OCI-LY7 (cell line): ENCODE results near the gene UBE2J2. TPM values are rescaled to one million over a fixed set of nuclear protein-coding genes. Genes with fewer than 3 reads are reported as not detected.

Experiments
- BruUV-seq: library from RNA; stranded (reverse); fragments of 400-500 nt; replicated peaks from 2 replicates; lab custom pipeline; 2021; lab: Mats Ljungman, UMichigan
- CTCF ChIA-PET: fragments of 300-600 bp; sonication (Branson Sonifier 250); formaldehyde crosslinking; loops from one replicate; lab custom pipeline; 2022; ENCODE audit warnings: antibody characterized with exemption; ENCODE audit not compliant: unreplicated experiment; lab: Charles Lee
- POLR2A ChIA-PET: fragments of 300-600 bp; sonication (Branson Sonifier 250); formaldehyde crosslinking; loops from one replicate; lab custom pipeline; 2022; ENCODE audit warnings: antibody characterized with exemption; lab: Charles Lee
- DNase-seq: peaks from one replicate; pipeline ENCODE4 v3.0.0-alpha.2; 2015; ENCODE audit warnings: low spot score
- H2AFZ ChIP-seq: fragments of 200-600 bp; sonication (generic), shearing (Covaris generic); 2 replicates; pipeline ENCODE4 v1.6.1; 2014; ENCODE audit warnings: mild to moderate bottlenecking, antibody characterized with exemption, low read length, moderate library complexity
- H3K27ac ChIP-seq: fragments of 200-600 bp; sonication (generic); 2 replicates; pipeline ENCODE4 v1.5.1; 2014; ENCODE audit warnings: mixed run types, low read depth, mild to moderate bottlenecking, moderate library complexity, low read length, inconsistent platforms; ENCODE audit not compliant: poor library complexity, severe bottlenecking
- H3K36me3 ChIP-seq: fragments of 200-600 bp; sonication (generic); 2 replicates; pipeline ENCODE4 v1.6.1; 2014; ENCODE audit warnings: mild to moderate bottlenecking, antibody characterized with exemption, low read length, moderate library complexity, mixed read lengths; ENCODE audit not compliant: insufficient read depth
- H3K4me1 ChIP-seq: fragments of 200-600 bp; sonication (generic); 2 replicates; pipeline ENCODE4 v1.5.1; 2014; ENCODE audit warnings: mild to moderate bottlenecking, low read length; ENCODE audit not compliant: insufficient read depth, poor library complexity, severe bottlenecking
- H3K4me2 ChIP-seq: fragments of 200-600 bp; sonication (generic); 2 replicates; pipeline ENCODE4 v1.6.1; 2014; ENCODE audit warnings: mild to moderate bottlenecking, low read length
- H3K4me3 ChIP-seq: fragments of 200-600 bp; sonication (generic); 2 replicates; pipeline ENCODE4 v1.5.1; 2014; ENCODE audit warnings: mild to moderate bottlenecking, low read depth, low read length; ENCODE audit not compliant: poor library complexity, severe bottlenecking
- H3K79me2 ChIP-seq: fragments of 200-600 bp; sonication (generic); 2 replicates; pipeline ENCODE4 v1.6.1; 2016; ENCODE audit warnings: low read depth, mild to moderate bottlenecking, low read length, moderate library complexity, mixed read lengths; ENCODE audit not compliant: insufficient read depth
- H3K9me2 ChIP-seq: fragments of 200-600 bp; sonication (generic); 2 replicates; pipeline ENCODE4 v1.6.1; 2016; ENCODE audit warnings: mild to moderate bottlenecking, low read length, mixed read lengths; ENCODE audit not compliant: insufficient read depth
- H3K9me3 ChIP-seq: fragments of 200-600 bp; sonication (generic); 2 replicates; pipeline ENCODE4 v1.6.1; 2014; ENCODE audit warnings: mild to moderate bottlenecking, mixed run types, low read length, mixed read lengths
- H4K20me1 ChIP-seq: fragments of 200-600 bp; sonication (generic); 2 replicates; pipeline ENCODE4 v1.6.1; 2014; ENCODE audit warnings: mild to moderate bottlenecking, antibody characterized with exemption, low read length, moderate library complexity, mixed read lengths; ENCODE audit not compliant: insufficient read depth
- CTCF ChIP-seq: fragments of 200-600 bp; sonication (generic); conservative IDR thresholded peaks from 2 replicates; pipeline ENCODE4 v1.5.1; 2014; ENCODE audit warnings: mild to moderate bottlenecking, antibody characterized with exemption, low read length, moderate library complexity, mixed read lengths
- EZH2phosphoT487 ChIP-seq: fragments of 200-600 bp; sonication (generic); IDR thresholded peaks from 2 replicates; pipeline ENCODE4 v1.6.1; 2018; ENCODE audit warnings: low read depth, borderline replicate concordance, mild to moderate bottlenecking, mixed run types, antibody characterized with exemption, low read length, moderate library complexity, mixed read lengths
- intact Hi-C: fragments of 100-400 bp; cut with micrococcal nuclease; formaldehyde crosslinking; loops from one replicate; pipeline ENCODE4 v1.10.0; 2022; ENCODE audit not compliant: unreplicated experiment
- total RNA-seq, 2 experiments: library from RNA; depleted of rRNA in 1 of 2; stranded (reverse); fragments of >200 nt in 1 of 2; shearing (Covaris generic) in 1 of 2; gene quantifications; 2 replicates each; pipeline ENCODE4 v1.2.3, GENCODE V29; 2014 to 2022

The UBE2J2 gene
- total RNA-seq, 2 experiments from 2014 or later, result 69.2 to 88.7 TPM

GRCh38 chr1:1247341-1247913, 26.2 kb downstream of the UBE2J2 start:
- intact Hi-C loops, result no loop called here
- H3K79me2 ChIP-seq, result no peaks in the 10 kb centered on the region
- POLR2A ChIA-PET, result no interaction called here

DNA sequence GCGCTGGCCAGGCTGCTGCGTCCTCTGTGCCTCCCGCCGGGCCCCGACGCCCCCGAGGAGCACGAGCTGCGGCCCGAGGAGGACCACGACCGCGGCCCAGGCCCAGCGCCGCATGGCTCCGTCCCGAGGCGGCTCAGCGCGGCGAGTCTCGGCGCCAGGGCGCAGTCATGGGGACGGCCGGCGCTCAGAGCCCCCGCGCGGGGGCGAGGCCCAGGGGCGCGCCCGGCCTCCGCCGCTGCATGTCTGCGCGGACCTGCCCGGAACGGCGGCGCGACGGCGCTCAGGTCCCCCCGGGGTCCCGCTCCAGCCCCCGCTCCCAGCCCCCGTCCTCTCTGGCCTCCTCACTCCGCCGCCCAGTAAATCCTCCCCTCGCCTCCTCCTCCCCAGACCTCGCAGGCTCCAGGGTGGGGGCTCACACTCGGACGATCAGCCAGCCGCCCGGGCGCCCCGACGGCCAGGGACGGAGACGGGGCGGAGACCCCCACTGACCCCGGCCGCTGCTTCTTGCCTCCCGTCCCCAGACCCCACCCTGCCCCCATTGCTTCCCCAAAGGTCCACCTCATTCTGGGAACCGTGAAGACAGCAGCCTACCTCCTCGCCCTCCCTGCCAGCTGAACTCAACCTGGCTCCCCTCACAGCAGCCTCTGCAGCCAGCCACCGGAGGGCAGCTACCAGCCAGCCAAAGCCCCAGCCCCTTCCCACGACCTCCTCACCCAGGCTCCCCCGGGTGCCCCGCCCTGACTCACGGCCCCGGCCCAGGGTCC, 26.9 kb downstream of the UBE2J2 start, which contains the start of gene C1QTNF12:
Gene C1QTNF12, minus strand, starts transcription at position 146 of the 764 bp plus-strand sequence. Its CDS starts 32 bp downstream, at position 114.
- TF ChIP-seq CTCF, result no peak
- no peak for TF ChIP-seq EZH2phosphoT487
- POLR2A ChIA-PET, result no interaction called here
- no peak within 1 kb of the TSS for H3K4me2 ChIP-seq
- peaks cover 9% of the 10 kb centered on the region for H3K4me1 ChIP-seq
- no peaks in the 10 kb centered on the region for H3K79me2 ChIP-seq
- H3K9me3 ChIP-seq, result no peaks in the 10 kb centered on the region
- intact Hi-C loops, result no loop called here
- CTCF ChIA-PET, result no interaction called here
- no peaks in the 10 kb centered on the region for H4K20me1 ChIP-seq
- BruUV-seq, result no TSS peak
- no peaks in the 10 kb centered on the region for H3K9me2 ChIP-seq
- no peak within 1 kb of the TSS for H3K4me3 ChIP-seq
- no peak for DNase-seq
- no peak within 1 kb of the TSS for H2AFZ ChIP-seq
- H3K27ac ChIP-seq, result no peak within 1 kb of the TSS
- H3K36me3 ChIP-seq, result no peaks in the 10 kb centered on the region

More at GRCh38 chr1:1247341-1247913, 26.2 kb downstream of the UBE2J2 start:
- TF ChIP-seq EZH2phosphoT487 (no peak), CTCF (no peak)
- Histone ChIP-seq H3K4me2 (no peak overlapping the region), H2AFZ (no peak overlapping the region), H3K9me3 (no peaks in the 10 kb centered on the region), H3K27ac (no peak overlapping the region), H3K4me1 (peaks cover 9% of the 10 kb centered on the region), H3K9me2 (no peaks in the 10 kb centered on the region), H3K36me3 (0 out of 2 replicates have a peak, but pooled peaks cover 5% of the 10 kb centered on the region), H3K4me3 (no peak overlapping the region), H4K20me1 (no peaks in the 10 kb centered on the region)
- BruUV-seq, result no TSS peak
- DNase-seq, result no peak
- CTCF ChIA-PET, result no interaction called here
